H1 (cell line): ENCODE measurements around the gene USH1C. TPM values are rescaled to one million over a fixed set of nuclear protein-coding genes. Genes with fewer than 3 reads are reported as not detected.

ENCODE experiments used
- CTCF ChIA-PET: fragments of 300-600 bp; sonication (Branson Sonifier 250); formaldehyde crosslinking; loops from one replicate; lab custom pipeline; 2021; ENCODE audit not compliant: partially characterized antibody; lab: Charles Lee
- POLR2A ChIA-PET: fragments of 300-600 bp; sonication (Branson Sonifier 250); formaldehyde crosslinking; loops from one replicate; lab custom pipeline; 2021; ENCODE audit warnings: inconsistent platforms; ENCODE audit not compliant: partially characterized antibody; lab: Charles Lee
- DNase-seq, 2 experiments: peaks; one replicate each; pipeline versions ENCODE4 v3.0.0 to v3.0.0-alpha.2; 2010 to 2022; ENCODE audit warnings: low spot score in 2 of 2, low read depth in 1 of 2, mixed read lengths in 1 of 2
- FAIRE-seq: peaks from 2 replicates; lab custom pipeline; 2011; peaks lifted over from hg19 to GRCh38; lab: Jason Lieb, UNC
- H2AFZ ChIP-seq: 2 replicates; pipeline ENCODE4 v1.8.1; 2012; ENCODE audit warnings: low read length, inconsistent platforms
- H2AK5ac ChIP-seq: 2 replicates; pipeline ENCODE4 v1.6.1; 2013; ENCODE audit warnings: low read depth, low read length
- H2BK120ac ChIP-seq: replicated peaks from 2 replicates; pipeline ENCODE3; 2013; ENCODE audit warnings: low read depth, low read length, inconsistent platforms
- H2BK12ac ChIP-seq: 2 replicates; pipeline ENCODE4 v1.6.1; 2013; ENCODE audit warnings: low read depth, low read length
- H2BK15ac ChIP-seq: 2 replicates; pipeline ENCODE4 v1.6.1; 2013; ENCODE audit warnings: low read length
- H2BK20ac ChIP-seq: 2 replicates; pipeline ENCODE4 v1.6.1; 2013; ENCODE audit warnings: low read length
- H2BK5ac ChIP-seq: 2 replicates; pipeline ENCODE4 v1.6.1; 2013; ENCODE audit warnings: low read depth, low read length
- H3K14ac ChIP-seq: 2 replicates; pipeline ENCODE4 v1.6.1; 2013; ENCODE audit warnings: inconsistent platforms; ENCODE audit not compliant: insufficient read length
- H3K18ac ChIP-seq: 2 replicates; pipeline ENCODE4 v1.6.1; 2013; ENCODE audit warnings: low read length; ENCODE audit errors: extremely low read depth
- H3K23ac ChIP-seq: 2 replicates; pipeline ENCODE4 v1.6.1; 2013; ENCODE audit warnings: inconsistent platforms; ENCODE audit not compliant: insufficient read length
- H3K23me2 ChIP-seq: 2 replicates; pipeline ENCODE4 v1.6.1; 2013; ENCODE audit warnings: low read depth, low read length
- H3K27ac ChIP-seq: 2 replicates; pipeline ENCODE4 v1.6.1; 2011; ENCODE audit warnings: low read depth, low read length, inconsistent platforms
- H3K27me3 ChIP-seq, 4 experiments: replicated peaks in 1 of 4; 1 replicate in 1 of 4; 2 replicates in 3 of 4; pipeline versions ENCODE4 v1.6.1 to v1.8.1; 2011 to 2013; ENCODE audit warnings: low read length in 3 of 4, mild to moderate bottlenecking in 3 of 4, inconsistent platforms in 2 of 4, mixed read lengths in 2 of 4, moderate library complexity in 1 of 4; ENCODE audit not compliant: control insufficient read depth in 3 of 4, insufficient read depth in 3 of 4; ENCODE audit errors: extremely low read depth in 1 of 4
- H3K36me3 ChIP-seq, 4 experiments: 2 replicates each; pipeline versions ENCODE4 v1.6.1 to v1.8.1; 2011 to 2013; ENCODE audit warnings: mild to moderate bottlenecking in 4 of 4, low read length in 3 of 4, moderate library complexity in 2 of 4, control low read depth in 1 of 4, inconsistent platforms in 1 of 4; ENCODE audit not compliant: insufficient read depth in 4 of 4, control insufficient read depth in 2 of 4
- H3K4ac ChIP-seq: replicated peaks from 2 replicates; pipeline ENCODE3; 2013; ENCODE audit warnings: low read length, low read depth, mixed read lengths, inconsistent platforms; ENCODE audit not compliant: insufficient read length
- H3K4me1 ChIP-seq, 4 experiments: replicated peaks in 1 of 4; 1 replicate in 1 of 4; 2 replicates in 3 of 4; pipeline versions ENCODE4 v1.6.1 to v1.8.1; 2011 to 2013; ENCODE audit warnings: low read length in 3 of 4, inconsistent platforms in 2 of 4, mixed read lengths in 1 of 4; ENCODE audit not compliant: insufficient read depth in 4 of 4, control insufficient read depth in 3 of 4
- H3K4me2 ChIP-seq, 2 experiments: 2 replicates each; pipeline versions ENCODE4 v1.6.1 to v1.8.1; 2011 to 2013; ENCODE audit warnings: low read depth in 2 of 2, low read length in 2 of 2, control low read depth in 1 of 2, inconsistent platforms in 1 of 2, mild to moderate bottlenecking in 1 of 2; ENCODE audit not compliant: insufficient read depth in 1 of 2
- H3K4me3 ChIP-seq, 4 experiments: fragments of 200-600, 300-600 bp in 1 of 4; sonication (generic), shearing (Covaris generic), sonication (Bioruptor Twin) in 1 of 4; 2 replicates each; pipeline versions ENCODE4 v1.5.1 to v1.8.1; 2011 to 2016; ENCODE audit warnings: low read length in 4 of 4, low read depth in 3 of 4, control low read depth in 2 of 4, inconsistent platforms in 2 of 4, mild to moderate bottlenecking in 2 of 4, mixed read lengths in 1 of 4, moderate library complexity in 1 of 4; ENCODE audit not compliant: insufficient read depth in 2 of 4; ENCODE audit errors: extremely low read depth in 1 of 4
- H3K56ac ChIP-seq: replicated peaks from 2 replicates; pipeline ENCODE3; 2013; ENCODE audit warnings: low read depth, mild to moderate bottlenecking, mixed read lengths, low read length, inconsistent platforms; ENCODE audit not compliant: insufficient read length
- H3K79me1 ChIP-seq: 2 replicates; pipeline ENCODE4 v1.6.1; 2013; ENCODE audit warnings: low read depth, low read length, control low read depth
- H3K79me2 ChIP-seq, 2 experiments: 2 replicates each; pipeline versions ENCODE4 v1.6.1 to v1.8.1; 2012 to 2013; ENCODE audit warnings: low read length in 2 of 2, mild to moderate bottlenecking in 2 of 2, inconsistent platforms in 1 of 2; ENCODE audit not compliant: insufficient read depth in 2 of 2, control insufficient read depth in 1 of 2
- H3K9ac ChIP-seq, 4 experiments: replicated peaks in 1 of 4; 1 replicate in 1 of 4; 2 replicates in 3 of 4; pipeline versions ENCODE4 v1.6.1 to v1.8.1; 2011 to 2013; ENCODE audit warnings: low read depth in 3 of 4, low read length in 3 of 4, control low read depth in 2 of 4, mild to moderate bottlenecking in 2 of 4, moderate library complexity in 2 of 4, inconsistent platforms in 1 of 4; ENCODE audit errors: extremely low read depth in 1 of 4
- H3K9me3 ChIP-seq, 2 experiments: 2 replicates each; pipeline versions ENCODE4 v1.6.1 to v1.8.1; 2012 to 2013; ENCODE audit warnings: mild to moderate bottlenecking in 2 of 2, moderate library complexity in 2 of 2, control low read depth in 1 of 2, inconsistent platforms in 1 of 2, low read depth in 1 of 2, low read length in 1 of 2, mixed read lengths in 1 of 2; ENCODE audit not compliant: insufficient read depth in 2 of 2
- H4K20me1 ChIP-seq, 2 experiments: replicated peaks in 1 of 2; 2 replicates each; pipeline versions ENCODE3 to v1.8.1; 2011 to 2013; ENCODE audit warnings: inconsistent platforms in 2 of 2, low read length in 2 of 2, mild to moderate bottlenecking in 1 of 2; ENCODE audit not compliant: insufficient read depth in 2 of 2, control insufficient read depth in 1 of 2
- H4K5ac ChIP-seq: 2 replicates; pipeline ENCODE4 v1.6.1; 2013; ENCODE audit warnings: low read length, low read depth, mixed read lengths, inconsistent platforms; ENCODE audit not compliant: insufficient read length
- H4K8ac ChIP-seq: 2 replicates; pipeline ENCODE4 v1.8.0; 2013; ENCODE audit warnings: mild to moderate bottlenecking, moderate library complexity, low read length, inconsistent platforms; ENCODE audit not compliant: insufficient read depth; ENCODE audit errors: extremely low read depth
- H4K91ac ChIP-seq: replicated peaks from 2 replicates; pipeline ENCODE3; 2013; ENCODE audit warnings: low read length, mixed read lengths, inconsistent platforms; ENCODE audit not compliant: insufficient read length
- CBX8 ChIP-seq: fragments of 300-800, 300-1000 bp; sonication (generic); IDR thresholded peaks from 2 replicates; pipeline ENCODE4 v1.7.1; 2016; ENCODE audit warnings: low read depth, low read length, borderline replicate concordance
- CHD2 ChIP-seq: IDR thresholded peaks from 2 replicates; pipeline ENCODE4 v1.6.1; 2012; ENCODE audit warnings: low read length, improper control_type of control experiment
- EP300 ChIP-seq, 2 experiments: IDR thresholded peaks; 1 replicate in 1 of 2; 2 replicates in 1 of 2; pipeline ENCODE4 v1.6.1; 2011 to 2012; ENCODE audit warnings: low read depth in 2 of 2, low read length in 2 of 2, mild to moderate bottlenecking in 2 of 2, borderline replicate concordance in 1 of 2, inconsistent platforms in 1 of 2, moderate library complexity in 1 of 2
- FOSL1 ChIP-seq: IDR thresholded peaks from 2 replicates; pipeline ENCODE4 v1.6.1; 2011; ENCODE audit warnings: mild to moderate bottlenecking, low read depth, low read length, moderate library complexity; ENCODE audit not compliant: insufficient read depth
- KDM1A ChIP-seq: fragments of 200-600, 300-600 bp; sonication (generic); IDR thresholded peaks from 2 replicates; pipeline ENCODE4 v1.7.1; 2016; ENCODE audit warnings: mild to moderate bottlenecking, low read length, borderline replicate concordance
- MAFK ChIP-seq: IDR thresholded peaks from 2 replicates; pipeline ENCODE4 v1.6.1; 2012; ENCODE audit warnings: low read depth, mild to moderate bottlenecking, improper control_type of control experiment, low read length
- MAX ChIP-seq: IDR thresholded peaks from 2 replicates; pipeline ENCODE4 v1.6.1; 2012; ENCODE audit warnings: inconsistent platforms
- PHF8 ChIP-seq: fragments of 200-600 bp; sonication (generic); conservative IDR thresholded peaks from 2 replicates; pipeline ENCODE4 v1.7.1; 2012; ENCODE audit warnings: low read depth, mild to moderate bottlenecking, inconsistent platforms, low read length, moderate library complexity
- POLR2A ChIP-seq, 2 experiments: IDR thresholded peaks; 1 replicate in 1 of 2; 2 replicates in 1 of 2; pipeline ENCODE4 v1.6.1; 2011; ENCODE audit warnings: low read depth in 2 of 2, low read length in 2 of 2, mild to moderate bottlenecking in 2 of 2; ENCODE audit errors: control extremely low read depth in 1 of 2
- POLR2AphosphoS5 ChIP-seq: IDR thresholded peaks from 2 replicates; pipeline ENCODE4 v1.6.1; 2011; ENCODE audit warnings: low read depth, low read length
- RNF2 ChIP-seq: fragments of 200-900, 300-1000 bp; sonication (generic); IDR thresholded peaks from 2 replicates; pipeline ENCODE4 v1.7.1; 2016; ENCODE audit warnings: borderline replicate concordance, low read depth, mild to moderate bottlenecking, antibody characterized with exemption, low read length; ENCODE audit not compliant: poor library complexity, severe bottlenecking; ENCODE audit errors: missing control alignments
- SP4 ChIP-seq: IDR thresholded peaks from 2 replicates; pipeline ENCODE4 v1.6.1; 2012; ENCODE audit warnings: low read length, inconsistent platforms
- TBP ChIP-seq: IDR thresholded peaks from 2 replicates; pipeline ENCODE4 v1.6.1; 2011; ENCODE audit warnings: low read depth, low read length, improper control_type of control experiment
- YY1 ChIP-seq: IDR thresholded peaks from 2 replicates; pipeline ENCODE4 v1.6.1; 2011; ENCODE audit warnings: low read depth, mild to moderate bottlenecking, low read length
- ZNF274 ChIP-seq: IDR thresholded peaks from 2 replicates; pipeline ENCODE4 v1.7.0; 2012; ENCODE audit warnings: low read length, borderline replicate concordance; ENCODE audit errors: extremely low read depth
- WGBS, 2 experiments: shearing (Covaris generic) in 1 of 2; methylation state at CpG; one replicate each; pipeline versions ENCODE4 v1.1.6 to v1.1.7; 2013 to 2015; ENCODE audit warnings: low lambda C conversion rate in 2 of 2, mixed read lengths in 2 of 2, inconsistent platforms in 1 of 2, low coverage in 1 of 2, missing lambda C conversion rate in 1 of 2; ENCODE audit not compliant: insufficient replicate concordance in 2 of 2, insufficient coverage in 1 of 2, insufficient read length in 1 of 2; ENCODE audit errors: extremely low coverage in 1 of 2, missing lambda C conversion rate in 1 of 2; 5-methylcytosine and 5-hydroxymethylcytosine counted together
- polyA plus RNA-seq, 7 experiments: library from polyadenylated mRNA; depleted of rRNA in 3 of 7; stranded (reverse) in 5 of 7; unstranded in 2 of 7; fragments of >200 nt in 5 of 7; fragments of 200-250 nt in 2 of 7; gene quantifications; 1 replicate in 5 of 7; 2 replicates in 1 of 7; 4 replicates in 1 of 7; pipeline versions ENCODE4 v1.2.1 to v1.2.3, GENCODE V29; 2011 to 2013; ENCODE audit warnings: missing spikeins in 2 of 7, mixed read lengths in 2 of 7
- total RNA-seq: library from RNA; stranded (reverse); fragmentation: NEBNext Ultra II Directional; extraction: Animal tissue kit (Norgen Biotek cat#: 25700); gene quantifications from 2 replicates; pipeline ENCODE4 v1.2.1, GENCODE V29; 2021

Gene USH1C
- total and polyA plus RNA-seq, 2 of the 8 experiments (the other 6 are each of a cell fraction or from before 2014, with no cell fraction given): 1.3 to 1.6 TPM

- no peaks in the 10 kb centered on the region for H4K20me1 ChIP-seq
- H3K79me1 ChIP-seq: no peaks in the 10 kb centered on the region
- H3K14ac ChIP-seq: no peak overlapping the region
- no peak overlapping the region for H3K4me3 ChIP-seq
- H3K27me3 ChIP-seq: no peaks in the 10 kb centered on the region
- no peak overlapping the region for H3K4me2 ChIP-seq
- no peak for DNase-seq
- H2BK120ac ChIP-seq: no peak overlapping the region
- H2BK15ac ChIP-seq: no peak overlapping the region
- H3K4me1 ChIP-seq: no peaks in the 10 kb centered on the region
- no peak for FAIRE-seq
- H2BK12ac ChIP-seq: no peak overlapping the region
- no peak overlapping the region for H3K4ac ChIP-seq
- no peak overlapping the region for H4K5ac ChIP-seq
- no peak overlapping the region for H4K8ac ChIP-seq
- H3K23me2 ChIP-seq: no peaks in the 10 kb centered on the region
- no peak overlapping the region for H2AFZ ChIP-seq
- H2BK5ac ChIP-seq: no peak overlapping the region
- POLR2A ChIA-PET: no interaction called here
- WGBS, 2 experiments: 77% methylated on average over 4 of the region's 4 CpGs; no CpG with 5 or more reads in 1 of the 2 experiments
- H2AK5ac ChIP-seq: no peak overlapping the region
- no peak overlapping the region for H3K56ac ChIP-seq
- H4K91ac ChIP-seq: no peak overlapping the region
- no peaks in the 10 kb centered on the region for H3K79me2 ChIP-seq
- no peak overlapping the region for H2BK20ac ChIP-seq
- no peak overlapping the region for H3K23ac ChIP-seq
- no peak overlapping the region for H3K18ac ChIP-seq
- no peak overlapping the region for H3K9ac ChIP-seq
- H3K9me3 ChIP-seq: 0 out of 4 replicates have a peak, but pooled peaks cover 0 to 2% of the 10 kb centered on the region in 2 experiments
- no peaks in the 10 kb centered on the region for H3K36me3 ChIP-seq
- CTCF ChIA-PET: interaction anchor here (0.6 to 2.6 kb wide), 5 partner anchors 10 to 142 kb away, joined by 3 to 16 read pairs (median 5); no protein-coding TSS in a partner anchor
- H3K27ac ChIP-seq: no peak overlapping the region
- TF ChIP-seq CBX8 (no peak), ZNF274 (no peak), MAFK (no peak), YY1 (no peak), PHF8 (no peak), SP4 (no peak), FOSL1 (no peak), POLR2AphosphoS5 (no peak), EP300 (IDR thresholded peaks at IDR 0.05; ENCODE audit: borderline replicate concordance in 1 of 2, low read depth in 2 of 2, low read length in 2 of 2) (no peak), KDM1A (no peak), POLR2A (IDR thresholded peaks at IDR 0.05; ENCODE audit: control extremely low read depth in 1 of 2, low read depth in 2 of 2, low read length in 2 of 2) (no peak), RNF2 (no peak), MAX (no peak), CHD2 (no peak), TBP (no peak)
These were observed 44.5 kb upstream of the USH1C start for GRCh38 chr11:17588721-17589120.
